MCF 10A (cell line): Measurements from ENCODE around the gene OR4N5. TPM values are rescaled to one million over a fixed set of nuclear protein-coding genes. Genes with fewer than 3 reads are reported as not detected.

ENCODE experiments used
- BruUV-seq: library from RNA; stranded (reverse); fragments of 400-500 nt; replicated peaks from 2 replicates; lab custom pipeline; 2021; lab: Mats Ljungman, UMichigan
- CTCF ChIA-PET: fragments of 300-600 bp; sonication (Branson Sonifier 250); formaldehyde crosslinking; extraction: SDS; loops from one replicate; lab custom pipeline; 2021; ENCODE audit warnings: antibody characterized with exemption, inconsistent platforms; lab: Yijun Ruan, JAX
- POLR2A ChIA-PET: fragments of 300-600, 350-650 bp; sonication (Branson Sonifier 250); formaldehyde crosslinking; extraction: SDS; loops from one replicate; lab custom pipeline; 2020; ENCODE audit warnings: antibody characterized with exemption, inconsistent platforms; lab: Yijun Ruan, JAX
- DNase-seq: peaks from one replicate; pipeline ENCODE4 v3.0.0-alpha.2; 2018; ENCODE audit not compliant: unreplicated experiment
- H3K27ac Mint-ChIP-seq: one replicate; pipeline ENCODE4 v1.8.0; 2022; ENCODE audit warnings: mild to moderate bottlenecking, low read depth, mixed read lengths; ENCODE audit not compliant: unreplicated experiment
- H3K27me3 Mint-ChIP-seq: one replicate; pipeline ENCODE4 v1.8.0; 2022; ENCODE audit warnings: mixed read lengths; ENCODE audit not compliant: insufficient read depth, unreplicated experiment
- H3K36me3 Mint-ChIP-seq: one replicate; pipeline ENCODE4 v1.8.0; 2022; ENCODE audit warnings: mild to moderate bottlenecking, moderate library complexity, mixed read lengths; ENCODE audit not compliant: insufficient read depth, unreplicated experiment
- H3K4me1 Mint-ChIP-seq: one replicate; pipeline ENCODE4 v1.8.0; 2022; ENCODE audit warnings: mixed read lengths; ENCODE audit not compliant: insufficient read depth, unreplicated experiment
- H3K4me3 Mint-ChIP-seq: one replicate; pipeline ENCODE4 v1.8.0; 2022; ENCODE audit warnings: mild to moderate bottlenecking, moderate library complexity, mixed read lengths; ENCODE audit not compliant: unreplicated experiment
- H3K9me3 Mint-ChIP-seq: one replicate; pipeline ENCODE4 v1.8.0; 2022; ENCODE audit warnings: mixed read lengths; ENCODE audit not compliant: unreplicated experiment
- CTCF ChIP-seq: fragments of 200-600 bp; IDR thresholded peaks from one replicate; pipeline ENCODE4 v1.8.0; 2022; ENCODE audit warnings: antibody characterized with exemption, mild to moderate bottlenecking; ENCODE audit not compliant: unreplicated experiment
- intact Hi-C: fragments of 100-400 bp; cut with micrococcal nuclease; formaldehyde crosslinking; loops from 2 replicates; pipeline ENCODE4 v1.14.1; 2022
- total RNA-seq: library from RNA; stranded (reverse); gene quantifications from 2 replicates; pipeline ENCODE4 v1.2.3, GENCODE V29; 2022

The OR4N5 gene
- total RNA-seq, 1 experiment from 2014 or later: not detected

- H3K9me3 Mint-ChIP-seq: peaks cover 7% of the 10 kb centered on the region
- no peak for TF ChIP-seq CTCF
- DNase-seq: no peak
- H3K4me1 Mint-ChIP-seq: no peaks in the 10 kb centered on the region
- H3K36me3 Mint-ChIP-seq: peaks cover 4% of the 10 kb centered on the region
- ChIA-PET POLR2A (no interaction called here), CTCF (no interaction called here)
- intact Hi-C loops: no loop called here
- peaks cover 26% of the 10 kb centered on the region for H3K27me3 Mint-ChIP-seq
- BruUV-seq: no TSS peak
- no peak within 1 kb of the TSS for H3K4me3 Mint-ChIP-seq
- no peak within 1 kb of the TSS for H3K27ac Mint-ChIP-seq
These were observed 28.2 kb upstream of the OR4N5 start, which contains the start of gene OR4K17 for GRCh38 chr14:20110438-20110837. OR4K17 (plus strand) TSS chr14:20110739; CDS start chr14:20117500, 6,761 bp downstream.

GRCh38 chr14:20112321-20112720, 26.3 kb upstream of the OR4N5 start:
- no peak overlapping the region for H3K4me3 Mint-ChIP-seq
- no peaks in the 10 kb centered on the region for H3K9me3 Mint-ChIP-seq
- BruUV-seq: no TSS peak
- TF ChIP-seq CTCF: no peak
- intact Hi-C loops: no loop called here
- no peak overlapping the region for H3K27ac Mint-ChIP-seq
- POLR2A ChIA-PET: no interaction called here
- H3K27me3 Mint-ChIP-seq: peaks cover 26% of the 10 kb centered on the region
- H3K4me1 Mint-ChIP-seq: no peaks in the 10 kb centered on the region
- no peak for DNase-seq
- peaks cover 4% of the 10 kb centered on the region for H3K36me3 Mint-ChIP-seq
- CTCF ChIA-PET: interaction anchor here (0.7 kb wide), 1 partner anchor 273 kb away, joined by 5 read pairs; no protein-coding TSS in a partner anchor

- Mint-ChIP-seq H3K27ac (no peak overlapping the region), H3K4me1 (no peaks in the 10 kb centered on the region), H3K4me3 (no peak overlapping the region), H3K36me3 (no peaks in the 10 kb centered on the region), H3K9me3 (no peaks in the 10 kb centered on the region), H3K27me3 (peaks cover 19% of the 10 kb centered on the region)
- ChIA-PET CTCF (no interaction called here), POLR2A (no interaction called here)
- DNase-seq: no peak
- TF ChIP-seq CTCF: no peak
- intact Hi-C loops: no loop called here
- no TSS peak for BruUV-seq
These were observed 21.9 kb upstream of the OR4N5 start for GRCh38 chr14:20116748-20117147.

- H3K9me3 Mint-ChIP-seq: no peaks in the 10 kb centered on the region
- no peak overlapping the region for H3K27ac Mint-ChIP-seq
- ChIA-PET CTCF (no interaction called here), POLR2A (no interaction called here)
- H3K27me3 Mint-ChIP-seq: peaks cover 30% of the 10 kb centered on the region
- H3K4me3 Mint-ChIP-seq: no peak overlapping the region
- DNase-seq: no peak
- no peak for TF ChIP-seq CTCF
- no TSS peak for BruUV-seq
- H3K4me1 Mint-ChIP-seq: no peaks in the 10 kb centered on the region
- intact Hi-C loops: no loop called here
- no peaks in the 10 kb centered on the region for H3K36me3 Mint-ChIP-seq
These were observed 19.8 kb upstream of the OR4N5 start for GRCh38 chr14:20118795-20119194.
